Trophoblast cell (in vitro differentiated cells and primary cell): ENCODE measurements around the gene ADAMTS15.

Source experiments
- DNase-seq, 2 donors: peaks; one replicate each; pipeline ENCODE4 v3.0.0-alpha.2; 2016
- H2AFZ ChIP-seq: 2 replicates; pipeline ENCODE4 v1.6.1; 2013; ENCODE audit warnings: low read length, moderate library complexity, mild to moderate bottlenecking; ENCODE audit not compliant: insufficient read depth, poor library complexity
- H2AK5ac ChIP-seq: 2 replicates; pipeline ENCODE4 v1.6.1; 2013; ENCODE audit warnings: mild to moderate bottlenecking, low read length
- H2BK120ac ChIP-seq: 2 replicates; pipeline ENCODE4 v1.6.1; 2013; ENCODE audit warnings: low read length, mild to moderate bottlenecking, moderate library complexity; ENCODE audit not compliant: insufficient read depth, poor library complexity
- H2BK12ac ChIP-seq: 2 replicates; pipeline ENCODE4 v1.6.1; 2013; ENCODE audit warnings: mild to moderate bottlenecking, low read length, moderate library complexity
- H2BK5ac ChIP-seq: 2 replicates; pipeline ENCODE4 v1.6.1; 2013; ENCODE audit warnings: low read length, low read depth, moderate library complexity, mild to moderate bottlenecking; ENCODE audit not compliant: poor library complexity
- H3K14ac ChIP-seq: 2 replicates; pipeline ENCODE4 v1.6.1; 2013; ENCODE audit warnings: mild to moderate bottlenecking, low read length
- H3K18ac ChIP-seq: 2 replicates; pipeline ENCODE4 v1.6.1; 2013; ENCODE audit warnings: mild to moderate bottlenecking, low read length
- H3K23ac ChIP-seq: 2 replicates; pipeline ENCODE4 v1.6.1; 2013; ENCODE audit warnings: low read length
- H3K27ac ChIP-seq: 2 replicates; pipeline ENCODE4 v1.5.1; 2013; ENCODE audit warnings: low read depth, mild to moderate bottlenecking, inconsistent platforms, low read length, moderate library complexity
- H3K27me3 ChIP-seq: 2 replicates; pipeline ENCODE4 v1.6.1; 2013; ENCODE audit warnings: inconsistent platforms, mild to moderate bottlenecking, low read length, moderate library complexity; ENCODE audit not compliant: insufficient read depth
- H3K36me3 ChIP-seq, 2 experiments: 1 replicate in 1 of 2; 2 replicates in 1 of 2; pipeline ENCODE4 v1.6.1; 2013; ENCODE audit warnings: low read length in 2 of 2, mild to moderate bottlenecking in 2 of 2, moderate library complexity in 1 of 2; ENCODE audit not compliant: insufficient read depth in 2 of 2, control insufficient read depth in 1 of 2
- H3K4ac ChIP-seq: 2 replicates; pipeline ENCODE4 v1.6.1; 2013; ENCODE audit warnings: low read depth, mild to moderate bottlenecking, low read length, moderate library complexity
- H3K4me1 ChIP-seq, 2 experiments: 1 replicate in 1 of 2; 2 replicates in 1 of 2; pipeline ENCODE4 v1.6.1; 2013; ENCODE audit warnings: low read length in 2 of 2, mild to moderate bottlenecking in 2 of 2, moderate library complexity in 1 of 2; ENCODE audit not compliant: insufficient read depth in 2 of 2, control insufficient read depth in 1 of 2
- H3K4me2 ChIP-seq: 2 replicates; pipeline ENCODE4 v1.6.1; 2013; ENCODE audit warnings: inconsistent platforms, mild to moderate bottlenecking, low read length, moderate library complexity
- H3K4me3 ChIP-seq: 2 replicates; pipeline ENCODE4 v1.5.1; 2013; ENCODE audit warnings: mild to moderate bottlenecking, low read depth, low read length, inconsistent platforms
- H3K79me1 ChIP-seq: one replicate; pipeline ENCODE4 v1.6.1; 2013; ENCODE audit warnings: low read length
- H3K79me2 ChIP-seq: 2 replicates; pipeline ENCODE4 v1.6.1; 2013; ENCODE audit warnings: low read length, mild to moderate bottlenecking; ENCODE audit not compliant: control insufficient read depth, insufficient read depth, poor library complexity
- H3K9ac ChIP-seq: 2 replicates; pipeline ENCODE4 v1.6.1; 2013; ENCODE audit warnings: mild to moderate bottlenecking, low read length
- H3K9me3 ChIP-seq: 2 replicates; pipeline ENCODE4 v1.6.1; 2013; ENCODE audit warnings: low read depth, mild to moderate bottlenecking, control low read depth, inconsistent platforms, low read length; ENCODE audit not compliant: insufficient read depth
- H4K12ac ChIP-seq: 2 replicates; pipeline ENCODE4 v1.6.1; 2013; ENCODE audit warnings: low read depth, mild to moderate bottlenecking, low read length, moderate library complexity
- H4K8ac ChIP-seq: 2 replicates; pipeline ENCODE4 v1.6.1; 2013; ENCODE audit warnings: low read depth, mild to moderate bottlenecking, low read length, moderate library complexity
- H4K91ac ChIP-seq: one replicate; pipeline ENCODE4 v1.6.1; 2013; ENCODE audit warnings: low read depth, mild to moderate bottlenecking, low read length, moderate library complexity
- WGBS: extraction: QIAGEN DNeasy Blood & Tissue Kit; methylation state at CpG from one replicate; pipeline ENCODE4 v1.1.7; 2013; ENCODE audit warnings: missing lambda C conversion rate; ENCODE audit not compliant: insufficient read length, insufficient coverage; ENCODE audit errors: extremely low coverage; 5-methylcytosine and 5-hydroxymethylcytosine counted together

Gene ADAMTS15

GRCh38 chr11:130478881-130479280, 30.4 kb downstream of the ADAMTS15 start:
- no CpG with 5 or more reads among the region's 4 CpGs for whole genome bisulfite sequencing
- no peak overlapping the region for H3K9ac ChIP-seq
- H3K36me3 ChIP-seq = no peaks in the 10 kb centered on the region
- H3K9me3 ChIP-seq = peaks cover 2% of the 10 kb centered on the region
- H4K12ac ChIP-seq = no peak overlapping the region
- no peaks in the 10 kb centered on the region for H3K79me1 ChIP-seq
- no peak overlapping the region for H3K18ac ChIP-seq
- H2BK12ac ChIP-seq = no peak overlapping the region
- H4K91ac ChIP-seq = no peak overlapping the region
- no peak overlapping the region for H3K4me2 ChIP-seq
- H2BK120ac ChIP-seq = no peak overlapping the region
- H3K4me1 ChIP-seq = peaks cover 5 to 12% of the 10 kb centered on the region in 2 experiments
- H3K4ac ChIP-seq = no peak overlapping the region
- no peak overlapping the region for H2AK5ac ChIP-seq
- H2AFZ ChIP-seq = no peak overlapping the region
- DNase-seq = peak; percentile 15 to 22
- H3K79me2 ChIP-seq = no peaks in the 10 kb centered on the region
- H3K4me3 ChIP-seq = no peak overlapping the region
- H3K14ac ChIP-seq = no peak overlapping the region
- H3K27me3 ChIP-seq = no peaks in the 10 kb centered on the region
- no peak overlapping the region for H2BK5ac ChIP-seq
- H3K23ac ChIP-seq = no peak overlapping the region
- H3K27ac ChIP-seq = no peak overlapping the region
- H4K8ac ChIP-seq = no peak overlapping the region

DNA sequence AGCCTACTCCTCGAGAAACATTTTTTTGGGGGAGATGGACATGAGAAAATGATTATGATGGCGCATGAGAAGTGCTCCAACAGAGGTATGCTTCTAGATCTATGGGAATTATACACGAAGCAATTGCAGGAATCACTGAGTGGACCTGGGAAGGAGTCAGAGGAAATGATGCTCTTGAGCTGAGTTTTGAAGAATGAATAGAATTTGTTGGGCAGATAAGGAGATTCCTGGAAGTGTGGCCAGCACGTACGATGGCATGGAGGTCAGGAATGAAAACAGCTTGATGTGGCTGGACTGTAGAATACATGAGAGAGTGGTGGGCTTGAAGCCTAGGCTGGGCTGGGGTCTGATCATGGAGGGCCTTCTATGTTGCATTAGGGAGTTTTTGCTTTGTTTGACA, 31.7 kb downstream of the ADAMTS15 start:
- Histone ChIP-seq H3K18ac (no peak overlapping the region), H2BK12ac (no peak overlapping the region), H2BK5ac (no peak overlapping the region), H3K23ac (no peak overlapping the region), H4K91ac (no peak overlapping the region), H3K9me3 (peaks cover 2% of the 10 kb centered on the region), H2BK120ac (no peak overlapping the region), H2AFZ (no peak overlapping the region), H4K8ac (no peak overlapping the region), H3K79me2 (no peaks in the 10 kb centered on the region), H3K27ac (no peak overlapping the region), H2AK5ac (no peak overlapping the region), H3K27me3 (no peaks in the 10 kb centered on the region), H3K4ac (no peak overlapping the region), H3K79me1 (no peaks in the 10 kb centered on the region), H3K4me1 (peaks cover 5 to 12% of the 10 kb centered on the region in 2 experiments), H4K12ac (no peak overlapping the region), H3K4me3 (no peak overlapping the region), H3K9ac (no peak overlapping the region), H3K14ac (no peak overlapping the region), H3K36me3 (no peaks in the 10 kb centered on the region), H3K4me2 (no peak overlapping the region)
- no CpG with 5 or more reads among the region's 5 CpGs for WGBS
- peak; percentile 42 to 74 for DNase-seq

GRCh38 chr11:130480711-130481140, 32.3 kb downstream of the ADAMTS15 start:
- no peaks in the 10 kb centered on the region for H3K27me3 ChIP-seq
- no peak for DNase-seq
- WGBS = no CpG with 5 or more reads among the region's 5 CpGs
- peaks cover 2% of the 10 kb centered on the region for H3K9me3 ChIP-seq
- H3K18ac ChIP-seq = no peak overlapping the region
- no peak overlapping the region for H3K14ac ChIP-seq
- no peak overlapping the region for H4K8ac ChIP-seq
- no peak overlapping the region for H2BK5ac ChIP-seq
- no peak overlapping the region for H4K12ac ChIP-seq
- no peak overlapping the region for H3K4me2 ChIP-seq
- no peaks in the 10 kb centered on the region for H3K79me2 ChIP-seq
- H2BK12ac ChIP-seq = no peak overlapping the region
- no peaks in the 10 kb centered on the region for H3K36me3 ChIP-seq
- no peak overlapping the region for H3K9ac ChIP-seq
- H2BK120ac ChIP-seq = no peak overlapping the region
- H2AK5ac ChIP-seq = no peak overlapping the region
- no peak overlapping the region for H3K4ac ChIP-seq
- no peak overlapping the region for H4K91ac ChIP-seq
- peaks cover 5 to 12% of the 10 kb centered on the region in 2 experiments for H3K4me1 ChIP-seq
- H3K4me3 ChIP-seq = no peak overlapping the region
- H2AFZ ChIP-seq = no peak overlapping the region
- no peak overlapping the region for H3K23ac ChIP-seq
- H3K79me1 ChIP-seq = no peaks in the 10 kb centered on the region
- no peak overlapping the region for H3K27ac ChIP-seq

DNA sequence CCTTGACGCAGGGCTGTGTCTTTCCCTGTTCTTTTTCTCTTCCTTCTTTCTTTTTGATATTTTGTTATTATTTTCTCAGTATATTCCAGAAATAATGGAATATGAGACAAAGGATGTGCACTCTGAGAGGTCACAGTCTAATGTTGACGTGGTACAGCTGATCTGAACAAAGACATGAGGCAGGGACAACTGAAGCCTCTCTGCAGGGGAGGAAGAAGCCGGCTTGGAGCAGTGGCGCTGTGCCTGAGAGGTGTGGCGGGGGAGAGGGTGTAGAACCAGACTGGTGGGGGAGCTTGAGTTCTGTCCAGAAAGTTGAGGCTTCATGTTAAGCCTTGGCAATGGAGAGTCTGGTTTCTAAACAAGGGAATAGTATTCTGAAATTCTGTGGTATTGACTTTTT, 34.7 kb downstream of the ADAMTS15 start:
- H2AK5ac ChIP-seq = no peak overlapping the region
- H4K91ac ChIP-seq = no peak overlapping the region
- H3K9ac ChIP-seq = no peak overlapping the region
- H3K4me3 ChIP-seq = no peak overlapping the region
- H3K79me1 ChIP-seq = no peaks in the 10 kb centered on the region
- H3K4ac ChIP-seq = no peak overlapping the region
- no peak overlapping the region for H4K12ac ChIP-seq
- H3K9me3 ChIP-seq = peaks cover 2% of the 10 kb centered on the region
- H3K27ac ChIP-seq = no peak overlapping the region
- H3K27me3 ChIP-seq = no peaks in the 10 kb centered on the region
- H2BK120ac ChIP-seq = no peak overlapping the region
- H2AFZ ChIP-seq = no peak overlapping the region
- H3K36me3 ChIP-seq = no peaks in the 10 kb centered on the region
- no CpG with 5 or more reads among the region's 5 CpGs for WGBS
- H2BK5ac ChIP-seq = no peak overlapping the region
- no peak for DNase-seq
- no peak overlapping the region for H3K18ac ChIP-seq
- H3K4me2 ChIP-seq = no peak overlapping the region
- no peaks in the 10 kb centered on the region for H3K79me2 ChIP-seq
- H3K23ac ChIP-seq = no peak overlapping the region
- no peak overlapping the region for H2BK12ac ChIP-seq
- H4K8ac ChIP-seq = no peak overlapping the region
- H3K14ac ChIP-seq = no peak overlapping the region
- peaks cover 3 to 6% of the 10 kb centered on the region in 2 experiments for H3K4me1 ChIP-seq
